Caco-2 (cell line): ENCODE measurements around the gene UBR4. TPM values are rescaled to one million over a fixed set of nuclear protein-coding genes. Genes with fewer than 3 reads are reported as not detected.

Experiments used
- BruUV-seq: library from RNA; stranded (reverse); fragments of 400-500 nt; replicated peaks from 2 replicates; lab custom pipeline; 2021; lab: Mats Ljungman, UMichigan
- CTCF ChIA-PET: fragments of 300-600 bp; sonication (Branson Sonifier 250); formaldehyde crosslinking; loops from one replicate; lab custom pipeline; 2022; ENCODE audit warnings: antibody characterized with exemption; lab: Charles Lee
- POLR2A ChIA-PET: fragments of 300-600 bp; sonication (Branson Sonifier 250); formaldehyde crosslinking; loops from one replicate; lab custom pipeline; 2022; ENCODE audit warnings: antibody characterized with exemption; lab: Charles Lee
- DNase-seq, 2 experiments: peaks; one replicate each; pipeline versions ENCODE4 v3.0.0 to v3.0.0-alpha.2; 2020 to 2022
- H3K27me3 ChIP-seq: replicated peaks from 2 replicates; pipeline ENCODE4 v1.6.0; 2011; ENCODE audit warnings: low read length; ENCODE audit not compliant: control insufficient read depth, insufficient read depth
- H3K36me3 ChIP-seq: 2 replicates; pipeline ENCODE4 v1.5.1; 2011; ENCODE audit warnings: low read length; ENCODE audit not compliant: control insufficient read depth, insufficient read depth
- H3K4me1 ChIP-seq: fragments of 250-450 bp; sonication (Bioruptor Pico); 2 replicates; pipeline ENCODE4 v1.5.1; 2020; ENCODE audit warnings: mild to moderate bottlenecking
- H3K4me3 ChIP-seq: 2 replicates; pipeline ENCODE4 v1.5.1; 2011; ENCODE audit warnings: low read depth, mild to moderate bottlenecking, control low read depth, low read length
- H3K9me3 ChIP-seq: fragments of 250-450 bp; sonication (Bioruptor Pico); 2 replicates; pipeline ENCODE4 v1.5.1; 2020; ENCODE audit warnings: mild to moderate bottlenecking, moderate library complexity
- H3K27ac Mint-ChIP-seq: one replicate; pipeline ENCODE4 v1.8.0; 2022; ENCODE audit warnings: mixed read lengths; ENCODE audit not compliant: unreplicated experiment
- H3K27me3 Mint-ChIP-seq: one replicate; pipeline ENCODE4 v1.8.0; 2022; ENCODE audit warnings: mixed read lengths; ENCODE audit not compliant: insufficient read depth, unreplicated experiment
- H3K36me3 Mint-ChIP-seq: one replicate; pipeline ENCODE4 v1.8.0; 2022; ENCODE audit warnings: mild to moderate bottlenecking, mixed read lengths; ENCODE audit not compliant: insufficient read depth, unreplicated experiment
- H3K4me1 Mint-ChIP-seq: one replicate; pipeline ENCODE4 v1.8.0; 2022; ENCODE audit warnings: low read depth, mixed read lengths; ENCODE audit not compliant: unreplicated experiment
- H3K4me3 Mint-ChIP-seq: one replicate; pipeline ENCODE4 v1.8.0; 2022; ENCODE audit warnings: mild to moderate bottlenecking, moderate library complexity, mixed read lengths; ENCODE audit not compliant: unreplicated experiment
- H3K9me3 Mint-ChIP-seq: one replicate; pipeline ENCODE4 v1.8.0; 2022; ENCODE audit warnings: mixed read lengths; ENCODE audit not compliant: unreplicated experiment
- intact Hi-C: fragments of 100-400 bp; cut with micrococcal nuclease; formaldehyde crosslinking; loops from one replicate; pipeline ENCODE4 v1.10.0; 2022; ENCODE audit not compliant: unreplicated experiment
- total RNA-seq: library from RNA; stranded (reverse); gene quantifications from 2 replicates; pipeline ENCODE4 v1.2.3, GENCODE V29; 2022
- TF ChIP-seq, protein P1 (sequence below), 2 experiments: fragments of 200-600 bp in 1 of 2; IDR thresholded peaks; 1 replicate in 1 of 2; 2 replicates in 1 of 2; pipeline versions ENCODE4 v1.5.1 to v1.8.0; 2011 to 2022; ENCODE audit warnings: antibody characterized with exemption in 1 of 2, control low read depth in 1 of 2, inconsistent platforms in 1 of 2, low read depth in 1 of 2, low read length in 1 of 2, mild to moderate bottlenecking in 1 of 2, moderate library complexity in 1 of 2; ENCODE audit not compliant: insufficient read depth in 1 of 2, severe bottlenecking in 1 of 2, unreplicated experiment in 1 of 2

UBR4 gene
- total RNA-seq, 1 experiment from 2014 or later = 317 TPM

DNA sequence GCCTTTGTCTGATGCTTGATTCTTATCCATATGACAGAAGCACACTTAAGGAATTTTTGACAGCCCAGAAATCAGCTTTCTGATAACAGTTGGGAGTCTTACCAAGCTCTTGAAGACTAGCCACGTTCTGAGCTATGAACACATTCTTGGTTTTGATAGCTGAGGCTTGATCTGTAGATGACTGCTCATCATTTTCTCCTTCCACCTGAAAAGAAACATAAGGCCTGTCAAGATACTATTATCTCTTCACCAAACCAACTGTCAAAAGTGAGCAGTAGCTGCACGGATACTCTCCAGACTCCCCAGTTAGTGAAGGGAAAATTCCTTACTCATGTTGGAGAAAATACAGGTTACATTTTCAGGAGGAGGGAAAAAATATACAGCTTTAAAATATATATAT lies 12.2 kb downstream of the UBR4 start:
- H3K27me3 Mint-ChIP-seq = no peaks in the 10 kb centered on the region
- peaks cover 39% of the 10 kb centered on the region for H3K4me1 Mint-ChIP-seq
- no peak for DNase-seq
- TF ChIP-seq, protein P1, sequence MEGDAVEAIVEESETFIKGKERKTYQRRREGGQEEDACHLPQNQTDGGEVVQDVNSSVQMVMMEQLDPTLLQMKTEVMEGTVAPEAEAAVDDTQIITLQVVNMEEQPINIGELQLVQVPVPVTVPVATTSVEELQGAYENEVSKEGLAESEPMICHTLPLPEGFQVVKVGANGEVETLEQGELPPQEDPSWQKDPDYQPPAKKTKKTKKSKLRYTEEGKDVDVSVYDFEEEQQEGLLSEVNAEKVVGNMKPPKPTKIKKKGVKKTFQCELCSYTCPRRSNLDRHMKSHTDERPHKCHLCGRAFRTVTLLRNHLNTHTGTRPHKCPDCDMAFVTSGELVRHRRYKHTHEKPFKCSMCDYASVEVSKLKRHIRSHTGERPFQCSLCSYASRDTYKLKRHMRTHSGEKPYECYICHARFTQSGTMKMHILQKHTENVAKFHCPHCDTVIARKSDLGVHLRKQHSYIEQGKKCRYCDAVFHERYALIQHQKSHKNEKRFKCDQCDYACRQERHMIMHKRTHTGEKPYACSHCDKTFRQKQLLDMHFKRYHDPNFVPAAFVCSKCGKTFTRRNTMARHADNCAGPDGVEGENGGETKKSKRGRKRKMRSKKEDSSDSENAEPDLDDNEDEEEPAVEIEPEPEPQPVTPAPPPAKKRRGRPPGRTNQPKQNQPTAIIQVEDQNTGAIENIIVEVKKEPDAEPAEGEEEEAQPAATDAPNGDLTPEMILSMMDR (IDR thresholded peaks at IDR 0.05; ENCODE audit: insufficient read depth in 1 of 2, low read depth in 1 of 2, low read length in 1 of 2, severe bottlenecking in 1 of 2, unreplicated experiment in 1 of 2) = no peak
- H3K36me3 ChIP-seq = peaks cover 1% of the 10 kb centered on the region; the same call in 1 of the 2 replicates
- no peaks in the 10 kb centered on the region for H3K9me3 ChIP-seq
- peaks cover 44% of the 10 kb centered on the region for H3K4me1 ChIP-seq
- H3K9me3 Mint-ChIP-seq = no peaks in the 10 kb centered on the region
- no TSS peak for BruUV-seq
- H3K4me3 ChIP-seq = no peak overlapping the region
- ChIA-PET CTCF (interaction anchor here (0.7 kb wide), 1 partner anchor 19 kb away, joined by 3 read pairs; no protein-coding TSS in a partner anchor), POLR2A (no interaction called here)
- H3K27ac Mint-ChIP-seq = no peak overlapping the region
- intact Hi-C loops = loop anchor here (2.0 kb wide), 1 partner anchor 19 kb away; no protein-coding TSS in a partner anchor
- H3K4me3 Mint-ChIP-seq = no peak overlapping the region
- H3K27me3 ChIP-seq = no peaks in the 10 kb centered on the region
- peaks cover 92% of the 10 kb centered on the region for H3K36me3 Mint-ChIP-seq

DNA sequence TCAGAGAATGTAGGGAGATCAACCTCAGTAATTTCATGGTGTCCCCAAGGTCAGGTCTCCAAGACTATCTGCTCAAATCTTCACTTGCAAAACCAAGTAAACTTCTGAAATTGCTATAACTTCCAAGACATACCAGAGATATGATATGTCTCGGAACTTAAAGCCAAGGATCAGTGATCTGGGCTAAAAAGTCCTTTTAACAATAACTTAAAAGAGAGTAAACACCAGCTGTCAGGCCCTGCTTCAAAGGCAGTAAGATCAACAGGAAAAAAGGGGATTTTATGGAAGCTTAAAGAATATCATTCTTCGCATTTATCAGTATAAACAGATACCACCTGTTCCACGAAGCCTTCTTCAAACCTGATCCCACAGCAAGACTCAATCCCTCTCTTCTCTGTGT lies 13.7 kb downstream of the UBR4 start:
- no TSS peak for BruUV-seq
- no peaks in the 10 kb centered on the region for H3K27me3 Mint-ChIP-seq
- peak in 1 of 2 experiments; percentile 27 for DNase-seq
- intact Hi-C loops = loop anchor here (2.0 kb wide), 1 partner anchor 18 kb away; no protein-coding TSS in a partner anchor
- TF ChIP-seq, protein P1 (IDR thresholded peaks at IDR 0.05; ENCODE audit: insufficient read depth in 1 of 2, low read depth in 1 of 2, low read length in 1 of 2, severe bottlenecking in 1 of 2, unreplicated experiment in 1 of 2) = no peak
- ChIA-PET POLR2A (interaction anchor here (1.2 to 1.3 kb wide), 2 partner anchors 15 to 16 kb away, joined by 5 to 7 read pairs; no protein-coding TSS in a partner anchor), CTCF (interaction anchor here (1.0 kb wide), 1 partner anchor 458 kb away, joined by 3 read pairs; no protein-coding TSS in a partner anchor)
- Histone ChIP-seq H3K36me3 (peaks cover 1% of the 10 kb centered on the region; the same call in 1 of the 2 replicates), H3K4me1 (peaks cover 36% of the 10 kb centered on the region), H3K27me3 (no peaks in the 10 kb centered on the region), H3K9me3 (no peaks in the 10 kb centered on the region), H3K4me3 (no peak overlapping the region)
- peak overlapping the region; percentile 69 for H3K4me3 Mint-ChIP-seq
- peaks cover 53% of the 10 kb centered on the region for H3K4me1 Mint-ChIP-seq
- peak overlapping the region; percentile 69 for H3K27ac Mint-ChIP-seq
- no peaks in the 10 kb centered on the region for H3K9me3 Mint-ChIP-seq
- H3K36me3 Mint-ChIP-seq = peaks cover 98% of the 10 kb centered on the region

DNA sequence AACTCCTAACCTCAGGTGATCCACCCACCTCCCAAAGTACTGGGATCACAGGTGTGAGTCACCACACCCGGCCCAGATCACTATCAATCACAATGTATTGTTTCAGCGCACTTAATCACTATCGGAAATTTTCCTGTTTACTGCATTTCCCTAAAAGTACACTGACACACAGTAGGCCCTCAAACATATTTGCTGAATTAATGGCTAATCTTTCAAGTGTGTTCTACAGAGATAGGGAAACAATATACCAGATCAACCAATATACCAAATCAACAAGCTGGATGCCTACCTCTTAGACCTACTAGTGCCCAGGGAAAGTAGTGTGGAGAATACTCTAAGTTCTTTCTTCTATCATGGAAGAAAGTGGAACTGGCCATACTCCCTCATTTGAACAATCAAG lies 17.1 kb downstream of the UBR4 start:
- no peak for DNase-seq
- peak overlapping the region; percentile 47 for H3K4me3 Mint-ChIP-seq
- H3K27ac Mint-ChIP-seq = peak overlapping the region; percentile 70
- no peak overlapping the region for H3K4me3 ChIP-seq
- no TSS peak for BruUV-seq
- no peaks in the 10 kb centered on the region for H3K27me3 Mint-ChIP-seq
- intact Hi-C loops = no loop called here
- H3K4me1 Mint-ChIP-seq = peaks cover 53% of the 10 kb centered on the region
- peaks cover 100% of the 10 kb centered on the region for H3K36me3 Mint-ChIP-seq
- H3K9me3 ChIP-seq = no peaks in the 10 kb centered on the region
- POLR2A ChIA-PET = no interaction called here
- H3K36me3 ChIP-seq = peaks cover 1% of the 10 kb centered on the region; the same call in 1 of the 2 replicates
- CTCF ChIA-PET = no interaction called here
- H3K9me3 Mint-ChIP-seq = no peaks in the 10 kb centered on the region
- H3K27me3 ChIP-seq = no peaks in the 10 kb centered on the region
- TF ChIP-seq, protein P1 (IDR thresholded peaks at IDR 0.05; ENCODE audit: insufficient read depth in 1 of 2, low read depth in 1 of 2, low read length in 1 of 2, severe bottlenecking in 1 of 2, unreplicated experiment in 1 of 2) = no peak
- peaks cover 35% of the 10 kb centered on the region for H3K4me1 ChIP-seq
